Neural cell (in vitro differentiated cells): ENCODE results near the gene TUBA4B. TPM values are rescaled to one million over a fixed set of nuclear protein-coding genes. Genes with fewer than 3 reads are reported as not detected.

Experiments
- H2AFZ ChIP-seq: fragments of 200-600, 300-800 bp; sonication (generic), shearing (Covaris generic); 2 replicates; pipeline ENCODE4 v1.6.0; 2014; ENCODE audit warnings: low read depth, mild to moderate bottlenecking, antibody characterized with exemption, low read length, moderate library complexity
- H3F3A ChIP-seq: fragments of 200-600 bp; shearing (Covaris generic); 2 replicates; pipeline ENCODE4 v1.6.1; 2016; ENCODE audit warnings: mild to moderate bottlenecking, moderate library complexity, mixed read lengths, antibody characterized with exemption, low read length; ENCODE audit not compliant: insufficient read depth, poor library complexity, severe bottlenecking
- H3K27ac ChIP-seq: fragments of 200-600, 300-800 bp; sonication (generic), shearing (Covaris generic); 2 replicates; pipeline ENCODE4 v1.5.1; 2014; ENCODE audit warnings: mild to moderate bottlenecking, low read length, moderate library complexity
- H3K27me3 ChIP-seq: fragments of 300-800, 200-600 bp; sonication (generic), shearing (Covaris generic); 2 replicates; pipeline ENCODE4 v1.6.0; 2014; ENCODE audit warnings: mild to moderate bottlenecking, low read depth, low read length, moderate library complexity; ENCODE audit not compliant: insufficient read depth
- H3K36me3 ChIP-seq: fragments of 300-800, 200-600 bp; sonication (generic), shearing (Covaris generic); 2 replicates; pipeline ENCODE4 v1.5.1; 2014; ENCODE audit warnings: mild to moderate bottlenecking, antibody characterized with exemption, low read length, moderate library complexity; ENCODE audit not compliant: insufficient read depth
- H3K4me2 ChIP-seq: fragments of 300-800, 200-600 bp; sonication (generic), shearing (Covaris generic); 2 replicates; pipeline ENCODE4 v1.6.0; 2014; ENCODE audit warnings: mild to moderate bottlenecking, low read length
- H3K4me3 ChIP-seq: fragments of 300-800, 200-600 bp; sonication (generic), shearing (Covaris generic); 2 replicates; pipeline ENCODE4 v1.5.1; 2014; ENCODE audit warnings: mild to moderate bottlenecking, low read length, moderate library complexity
- H3K79me2 ChIP-seq: fragments of 200-600 bp; shearing (Covaris generic); replicated peaks from 2 replicates; pipeline ENCODE4 v1.6.0; 2014; ENCODE audit warnings: mild to moderate bottlenecking, low read length, moderate library complexity; ENCODE audit not compliant: insufficient read depth
- H3K9ac ChIP-seq: fragments of 300-800, 200-600 bp; sonication (generic), shearing (Covaris generic); 2 replicates; pipeline ENCODE4 v1.6.1; 2016; ENCODE audit warnings: mild to moderate bottlenecking, low read length, mixed read lengths
- H3K9me2 ChIP-seq: fragments of 200-600 bp; shearing (Covaris generic); 2 replicates; pipeline ENCODE4 v1.6.1; 2016; ENCODE audit warnings: mild to moderate bottlenecking, low read length, mixed read lengths; ENCODE audit not compliant: insufficient read depth
- H3K9me3 ChIP-seq: fragments of 200-600, 300-800 bp; sonication (generic), shearing (Covaris generic); 2 replicates; pipeline ENCODE4 v1.6.1; 2016; ENCODE audit warnings: mild to moderate bottlenecking, mixed run types, low read length, moderate library complexity, mixed read lengths
- H4K20me1 ChIP-seq: fragments of 200-600 bp; shearing (Covaris generic); 2 replicates; pipeline ENCODE4 v1.6.1; 2016; ENCODE audit warnings: mild to moderate bottlenecking, mixed run types; ENCODE audit not compliant: insufficient read depth
- EP300 ChIP-seq: fragments of 450-650 bp; conservative IDR thresholded peaks from 2 replicates; pipeline ENCODE4 v1.6.1; 2014; ENCODE audit warnings: antibody characterized with exemption, mild to moderate bottlenecking, moderate library complexity; ENCODE audit not compliant: poor library complexity, severe bottlenecking
- EZH2 ChIP-seq: fragments of 200-600, 300-800 bp; shearing (Covaris generic), sonication (generic); IDR thresholded peaks from 2 replicates; pipeline ENCODE4 v1.6.1; 2014; ENCODE audit warnings: antibody characterized with exemption, low read length, borderline replicate concordance, mild to moderate bottlenecking; ENCODE audit not compliant: insufficient read depth, poor library complexity, severe bottlenecking
- MXI1 ChIP-seq: fragments of 450-650 bp; conservative IDR thresholded peaks from 2 replicates; pipeline ENCODE4 v1.6.1; 2014; ENCODE audit warnings: antibody characterized with exemption, mild to moderate bottlenecking; ENCODE audit not compliant: poor library complexity, severe bottlenecking
- POLR2AphosphoS5 ChIP-seq: IDR thresholded peaks from 2 replicates; pipeline ENCODE4 v1.6.1; 2012
- RAD21 ChIP-seq: fragments of 450-650 bp; conservative IDR thresholded peaks from 2 replicates; pipeline ENCODE4 v1.6.1; 2014; ENCODE audit warnings: antibody characterized with exemption, mild to moderate bottlenecking, moderate library complexity
- SMC3 ChIP-seq: fragments of 450-650 bp; conservative IDR thresholded peaks from 2 replicates; pipeline ENCODE4 v1.6.1; 2014; ENCODE audit warnings: antibody characterized with exemption, mild to moderate bottlenecking, moderate library complexity; ENCODE audit not compliant: poor library complexity
- TAF1 ChIP-seq: IDR thresholded peaks from 2 replicates; pipeline ENCODE4 v1.6.1; 2012; ENCODE audit warnings: low read depth
- polyA plus RNA-seq: library from polyadenylated mRNA; depleted of rRNA; stranded (reverse); fragments of >200 nt; gene quantifications from 2 replicates; pipeline ENCODE4 v1.2.3, GENCODE V29; 2014
- TF ChIP-seq, protein P1 (sequence below): fragments of 450-650 bp; IDR thresholded peaks from 2 replicates; pipeline ENCODE4 v1.5.1; 2014; ENCODE audit warnings: antibody characterized with exemption, mild to moderate bottlenecking, moderate library complexity; ENCODE audit not compliant: poor library complexity, severe bottlenecking
- TF ChIP-seq, protein P2 (sequence below): IDR thresholded peaks from 2 replicates; pipeline ENCODE4 v1.6.1; 2012; ENCODE audit warnings: borderline replicate concordance

TUBA4B gene
- polyA plus RNA-seq, 1 donor from 2014 or later = not detected

DNA sequence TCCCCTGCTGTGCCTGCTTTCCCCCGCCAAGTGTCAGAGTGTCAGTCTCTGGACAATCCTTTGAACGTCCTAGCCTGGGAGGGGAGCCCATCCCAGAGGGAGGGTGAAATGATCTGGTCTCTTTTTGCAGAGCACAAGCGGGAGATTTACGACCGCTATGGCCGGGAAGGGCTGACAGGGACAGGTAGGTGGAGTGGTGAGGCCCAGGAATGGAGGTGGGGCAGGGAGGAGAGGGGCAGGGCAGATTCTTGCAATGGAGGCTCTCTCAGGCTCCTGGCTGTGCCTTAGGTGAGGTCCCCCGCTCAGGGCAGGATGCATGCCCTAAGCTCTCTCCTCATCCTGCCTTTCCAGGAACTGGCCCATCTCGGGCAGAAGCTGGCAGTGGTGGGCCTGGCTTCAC is 28.5 kb downstream of the TUBA4B start:
- H3K4me3 ChIP-seq = no peak overlapping the region
- H3K36me3 ChIP-seq = no peaks in the 10 kb centered on the region
- no peak overlapping the region for H3K27ac ChIP-seq

DNA sequence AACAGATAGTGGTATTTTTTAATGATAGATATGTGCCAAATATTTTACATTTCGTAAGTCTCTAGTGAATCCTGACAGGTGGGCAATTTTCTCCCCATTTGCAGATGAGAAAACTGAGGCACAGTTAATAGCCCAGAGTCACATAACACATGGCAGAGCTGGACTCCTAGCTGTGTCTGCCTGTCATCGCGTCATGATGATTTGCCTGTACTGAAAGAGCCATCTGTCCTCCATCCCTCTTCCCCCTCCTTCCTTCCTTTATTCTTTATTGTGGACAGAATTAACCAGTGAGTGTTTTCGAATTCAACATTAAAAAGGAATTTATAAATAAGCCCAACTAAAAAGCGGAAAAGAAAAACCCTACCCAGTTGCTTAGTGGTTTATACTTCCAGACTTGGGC is 29.3 kb downstream of the TUBA4B start:
- Histone ChIP-seq H3K9me3 (no peaks in the 10 kb centered on the region), H3K27me3 (no peaks in the 10 kb centered on the region), H3K9me2 (no peaks in the 10 kb centered on the region), H3K9ac (no peak overlapping the region), H3K36me3 (no peaks in the 10 kb centered on the region), H2AFZ (no peak overlapping the region), H3F3A (peaks cover 10% of the 10 kb centered on the region), H4K20me1 (no peaks in the 10 kb centered on the region), H3K4me3 (no peak overlapping the region), H3K4me2 (no peak overlapping the region), H3K27ac (no peak overlapping the region), H3K79me2 (no peaks in the 10 kb centered on the region)
- TF ChIP-seq, protein P1, sequence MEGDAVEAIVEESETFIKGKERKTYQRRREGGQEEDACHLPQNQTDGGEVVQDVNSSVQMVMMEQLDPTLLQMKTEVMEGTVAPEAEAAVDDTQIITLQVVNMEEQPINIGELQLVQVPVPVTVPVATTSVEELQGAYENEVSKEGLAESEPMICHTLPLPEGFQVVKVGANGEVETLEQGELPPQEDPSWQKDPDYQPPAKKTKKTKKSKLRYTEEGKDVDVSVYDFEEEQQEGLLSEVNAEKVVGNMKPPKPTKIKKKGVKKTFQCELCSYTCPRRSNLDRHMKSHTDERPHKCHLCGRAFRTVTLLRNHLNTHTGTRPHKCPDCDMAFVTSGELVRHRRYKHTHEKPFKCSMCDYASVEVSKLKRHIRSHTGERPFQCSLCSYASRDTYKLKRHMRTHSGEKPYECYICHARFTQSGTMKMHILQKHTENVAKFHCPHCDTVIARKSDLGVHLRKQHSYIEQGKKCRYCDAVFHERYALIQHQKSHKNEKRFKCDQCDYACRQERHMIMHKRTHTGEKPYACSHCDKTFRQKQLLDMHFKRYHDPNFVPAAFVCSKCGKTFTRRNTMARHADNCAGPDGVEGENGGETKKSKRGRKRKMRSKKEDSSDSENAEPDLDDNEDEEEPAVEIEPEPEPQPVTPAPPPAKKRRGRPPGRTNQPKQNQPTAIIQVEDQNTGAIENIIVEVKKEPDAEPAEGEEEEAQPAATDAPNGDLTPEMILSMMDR = no peak
- TF ChIP-seq SMC3 (no peak), EP300 (no peak), POLR2AphosphoS5 (no peak), TAF1 (no peak), RAD21 (no peak), MXI1 (no peak), EZH2 (no peak)
- TF ChIP-seq, protein P2, sequence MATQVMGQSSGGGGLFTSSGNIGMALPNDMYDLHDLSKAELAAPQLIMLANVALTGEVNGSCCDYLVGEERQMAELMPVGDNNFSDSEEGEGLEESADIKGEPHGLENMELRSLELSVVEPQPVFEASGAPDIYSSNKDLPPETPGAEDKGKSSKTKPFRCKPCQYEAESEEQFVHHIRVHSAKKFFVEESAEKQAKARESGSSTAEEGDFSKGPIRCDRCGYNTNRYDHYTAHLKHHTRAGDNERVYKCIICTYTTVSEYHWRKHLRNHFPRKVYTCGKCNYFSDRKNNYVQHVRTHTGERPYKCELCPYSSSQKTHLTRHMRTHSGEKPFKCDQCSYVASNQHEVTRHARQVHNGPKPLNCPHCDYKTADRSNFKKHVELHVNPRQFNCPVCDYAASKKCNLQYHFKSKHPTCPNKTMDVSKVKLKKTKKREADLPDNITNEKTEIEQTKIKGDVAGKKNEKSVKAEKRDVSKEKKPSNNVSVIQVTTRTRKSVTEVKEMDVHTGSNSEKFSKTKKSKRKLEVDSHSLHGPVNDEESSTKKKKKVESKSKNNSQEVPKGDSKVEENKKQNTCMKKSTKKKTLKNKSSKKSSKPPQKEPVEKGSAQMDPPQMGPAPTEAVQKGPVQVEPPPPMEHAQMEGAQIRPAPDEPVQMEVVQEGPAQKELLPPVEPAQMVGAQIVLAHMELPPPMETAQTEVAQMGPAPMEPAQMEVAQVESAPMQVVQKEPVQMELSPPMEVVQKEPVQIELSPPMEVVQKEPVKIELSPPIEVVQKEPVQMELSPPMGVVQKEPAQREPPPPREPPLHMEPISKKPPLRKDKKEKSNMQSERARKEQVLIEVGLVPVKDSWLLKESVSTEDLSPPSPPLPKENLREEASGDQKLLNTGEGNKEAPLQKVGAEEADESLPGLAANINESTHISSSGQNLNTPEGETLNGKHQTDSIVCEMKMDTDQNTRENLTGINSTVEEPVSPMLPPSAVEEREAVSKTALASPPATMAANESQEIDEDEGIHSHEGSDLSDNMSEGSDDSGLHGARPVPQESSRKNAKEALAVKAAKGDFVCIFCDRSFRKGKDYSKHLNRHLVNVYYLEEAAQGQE = no peak

More for the DNA sequence above, 28.5 kb downstream of the TUBA4B start:
- H3K27me3 ChIP-seq = no peaks in the 10 kb centered on the region
- peaks cover 10% of the 10 kb centered on the region for H3F3A ChIP-seq
- H4K20me1 ChIP-seq = no peaks in the 10 kb centered on the region
- no peak overlapping the region for H2AFZ ChIP-seq
- H3K79me2 ChIP-seq = no peaks in the 10 kb centered on the region
- H3K4me2 ChIP-seq = no peak overlapping the region
- no peaks in the 10 kb centered on the region for H3K9me3 ChIP-seq
- TF ChIP-seq, protein P2 = no peak
- no peak for TF ChIP-seq TAF1
- no peak for TF ChIP-seq RAD21
- no peak for TF ChIP-seq EP300
- no peak for TF ChIP-seq EZH2
- no peak for TF ChIP-seq SMC3
- no peak for TF ChIP-seq MXI1
- TF ChIP-seq POLR2AphosphoS5 = no peak
- TF ChIP-seq, protein P1 = no peak
- H3K9ac ChIP-seq = no peak overlapping the region
- H3K9me2 ChIP-seq = no peaks in the 10 kb centered on the region
